Caco-2 (cell line): ENCODE measurements around the gene MT1E. TPM values are rescaled to one million over a fixed set of nuclear protein-coding genes. Genes with fewer than 3 reads are reported as not detected.
"Not testable (repeated sequence)": the region's sequence is repeated elsewhere in the genome, so short reads cannot be mapped to it uniquely, and the experiment has no call there.

Experiments used
- BruUV-seq: library from RNA; stranded (reverse); fragments of 400-500 nt; replicated peaks from 2 replicates; lab custom pipeline; 2021; lab: Mats Ljungman, UMichigan
- CTCF ChIA-PET: fragments of 300-600 bp; sonication (Branson Sonifier 250); formaldehyde crosslinking; loops from one replicate; lab custom pipeline; 2022; ENCODE audit warnings: antibody characterized with exemption; lab: Charles Lee
- POLR2A ChIA-PET: fragments of 300-600 bp; sonication (Branson Sonifier 250); formaldehyde crosslinking; loops from one replicate; lab custom pipeline; 2022; ENCODE audit warnings: antibody characterized with exemption; lab: Charles Lee
- DNase-seq, 2 experiments: peaks; one replicate each; pipeline versions ENCODE4 v3.0.0 to v3.0.0-alpha.2; 2020 to 2022
- H3K27me3 ChIP-seq: replicated peaks from 2 replicates; pipeline ENCODE4 v1.6.0; 2011; ENCODE audit warnings: low read length; ENCODE audit not compliant: control insufficient read depth, insufficient read depth
- H3K36me3 ChIP-seq: 2 replicates; pipeline ENCODE4 v1.5.1; 2011; ENCODE audit warnings: low read length; ENCODE audit not compliant: control insufficient read depth, insufficient read depth
- H3K4me1 ChIP-seq: fragments of 250-450 bp; sonication (Bioruptor Pico); 2 replicates; pipeline ENCODE4 v1.5.1; 2020; ENCODE audit warnings: mild to moderate bottlenecking
- H3K4me3 ChIP-seq: 2 replicates; pipeline ENCODE4 v1.5.1; 2011; ENCODE audit warnings: low read depth, mild to moderate bottlenecking, control low read depth, low read length
- H3K9me3 ChIP-seq: fragments of 250-450 bp; sonication (Bioruptor Pico); 2 replicates; pipeline ENCODE4 v1.5.1; 2020; ENCODE audit warnings: mild to moderate bottlenecking, moderate library complexity
- H3K27ac Mint-ChIP-seq: one replicate; pipeline ENCODE4 v1.8.0; 2022; ENCODE audit warnings: mixed read lengths; ENCODE audit not compliant: unreplicated experiment
- H3K27me3 Mint-ChIP-seq: one replicate; pipeline ENCODE4 v1.8.0; 2022; ENCODE audit warnings: mixed read lengths; ENCODE audit not compliant: insufficient read depth, unreplicated experiment
- H3K36me3 Mint-ChIP-seq: one replicate; pipeline ENCODE4 v1.8.0; 2022; ENCODE audit warnings: mild to moderate bottlenecking, mixed read lengths; ENCODE audit not compliant: insufficient read depth, unreplicated experiment
- H3K4me1 Mint-ChIP-seq: one replicate; pipeline ENCODE4 v1.8.0; 2022; ENCODE audit warnings: low read depth, mixed read lengths; ENCODE audit not compliant: unreplicated experiment
- H3K4me3 Mint-ChIP-seq: one replicate; pipeline ENCODE4 v1.8.0; 2022; ENCODE audit warnings: mild to moderate bottlenecking, moderate library complexity, mixed read lengths; ENCODE audit not compliant: unreplicated experiment
- H3K9me3 Mint-ChIP-seq: one replicate; pipeline ENCODE4 v1.8.0; 2022; ENCODE audit warnings: mixed read lengths; ENCODE audit not compliant: unreplicated experiment
- CTCF ChIP-seq, 2 experiments: fragments of 200-600 bp in 1 of 2; IDR thresholded peaks; 1 replicate in 1 of 2; 2 replicates in 1 of 2; pipeline versions ENCODE4 v1.5.1 to v1.8.0; 2011 to 2022; ENCODE audit warnings: antibody characterized with exemption in 1 of 2, control low read depth in 1 of 2, inconsistent platforms in 1 of 2, low read depth in 1 of 2, low read length in 1 of 2, mild to moderate bottlenecking in 1 of 2, moderate library complexity in 1 of 2; ENCODE audit not compliant: insufficient read depth in 1 of 2, severe bottlenecking in 1 of 2, unreplicated experiment in 1 of 2
- intact Hi-C: fragments of 100-400 bp; cut with micrococcal nuclease; formaldehyde crosslinking; loops from one replicate; pipeline ENCODE4 v1.10.0; 2022; ENCODE audit not compliant: unreplicated experiment
- total RNA-seq: library from RNA; stranded (reverse); gene quantifications from 2 replicates; pipeline ENCODE4 v1.2.3, GENCODE V29; 2022

The MT1E gene
- total RNA-seq, 1 experiment from 2014 or later = 2.0 TPM

GRCh38 chr16:56662357-56663354 lies 37.1 kb downstream of the MT1E start:
- Histone ChIP-seq H3K4me3 (no peak overlapping the region), H3K36me3 (no peaks in the 10 kb centered on the region), H3K27me3 (no peaks in the 10 kb centered on the region; the same call in 1 of the 2 replicates), H3K4me1 (peaks cover 8% of the 10 kb centered on the region), H3K9me3 (no peaks in the 10 kb centered on the region)
- Mint-ChIP-seq H3K4me3 (no peak overlapping the region), H3K27ac (no peak overlapping the region), H3K4me1 (no peaks in the 10 kb centered on the region), H3K27me3 (peaks cover 35% of the 10 kb centered on the region), H3K36me3 (no peaks in the 10 kb centered on the region), H3K9me3 (no peaks in the 10 kb centered on the region)
- TF ChIP-seq CTCF (IDR thresholded peaks at IDR 0.05; ENCODE audit: insufficient read depth in 1 of 2, low read depth in 1 of 2, low read length in 1 of 2, severe bottlenecking in 1 of 2, unreplicated experiment in 1 of 2) = no peak
- intact Hi-C loops = no loop called here
- ChIA-PET POLR2A (no interaction called here), CTCF (interaction anchor here (1.1 kb wide), 1 partner anchor 62 kb away, joined by 3 read pairs; no protein-coding TSS in a partner anchor)
- DNase-seq = no peak
- no TSS peak for BruUV-seq

- H3K36me3 Mint-ChIP-seq = no peaks in the 10 kb centered on the region
- no peaks in the 10 kb centered on the region for H3K9me3 Mint-ChIP-seq
- Histone ChIP-seq H3K9me3 (no peaks in the 10 kb centered on the region), H3K27me3 (peaks cover 1% of the 10 kb centered on the region; the same call in 1 of the 2 replicates), H3K4me1 (peaks cover 1% of the 10 kb centered on the region), H3K36me3 (no peaks in the 10 kb centered on the region), H3K4me3 (no peak overlapping the region)
- TF ChIP-seq CTCF (IDR thresholded peaks at IDR 0.05; ENCODE audit: insufficient read depth in 1 of 2, low read depth in 1 of 2, low read length in 1 of 2, severe bottlenecking in 1 of 2, unreplicated experiment in 1 of 2) = no peak
- H3K27ac Mint-ChIP-seq = no peak overlapping the region
- DNase-seq = no peak
- no peaks in the 10 kb centered on the region for H3K4me1 Mint-ChIP-seq
- H3K4me3 Mint-ChIP-seq = no peak overlapping the region
- CTCF ChIA-PET = no interaction called here
- BruUV-seq = no TSS peak
- POLR2A ChIA-PET = no interaction called here
- peaks cover 50% of the 10 kb centered on the region for H3K27me3 Mint-ChIP-seq
- intact Hi-C loops = no loop called here
These were observed 38.9 kb downstream of the MT1E start for GRCh38 chr16:56664506-56664905.

GRCh38 chr16:56665286-56666261 lies 40.0 kb downstream of the MT1E start:
- H3K4me1 Mint-ChIP-seq, H3K9me3 ChIP-seq, DNase-seq, H3K4me3 ChIP-seq, H3K27ac Mint-ChIP-seq, H3K27me3 ChIP-seq, POLR2A ChIA-PET, H3K36me3 Mint-ChIP-seq, H3K4me1 ChIP-seq, H3K9me3 Mint-ChIP-seq, intact Hi-C loops, H3K4me3 Mint-ChIP-seq, CTCF ChIA-PET, BruUV-seq, H3K36me3 ChIP-seq: not testable (repeated sequence)
- peaks cover 50% of the 10 kb centered on the region for H3K27me3 Mint-ChIP-seq
